Measurements from ENCODE around the gene NEDD4L. TPM values are rescaled to one million over a fixed set of nuclear protein-coding genes. Genes with fewer than 3 reads are reported as not detected.

NEDD4L gene
- total and polyA plus RNA-seq, 10 of the 15 experiments (the other 5 are each of a cell fraction or from before 2014, with no cell fraction given) = 7.4 to 24.0 (median 17.7) TPM

DNA sequence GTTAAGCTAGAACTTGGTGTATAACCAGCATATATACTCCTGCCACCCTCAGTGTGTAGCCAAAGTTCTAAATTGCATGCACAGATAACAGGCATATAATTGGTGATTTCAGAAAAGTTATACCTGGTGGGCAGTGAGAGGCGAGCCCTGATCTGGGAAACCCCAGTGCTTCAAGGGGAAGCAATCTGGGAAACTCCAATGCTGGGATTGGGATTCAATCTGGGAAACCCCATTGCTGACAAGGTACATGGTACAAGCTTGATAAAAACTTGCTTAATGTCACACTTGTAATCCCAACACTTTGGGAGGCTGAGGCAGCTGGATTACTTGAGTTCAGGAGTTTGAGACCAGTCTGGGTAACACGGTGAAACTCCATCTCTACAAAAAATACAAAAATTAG, 147.6 kb downstream of the NEDD4L start:
- intact Hi-C loops (cut with micrococcal nuclease; ENCODE audit: unreplicated experiment) = loop anchor here (10.0 kb wide), 1 partner anchor 303 kb away; no protein-coding TSS in a partner anchor
- no peaks in the 10 kb centered on the region for H3K79me2 ChIP-seq (ENCODE audit: control insufficient read depth, insufficient read depth, low read length)
- CTCF ChIA-PET = interaction anchor here (0.8 to 8.2 kb wide), 17 partner anchors 10 to 494 kb away, joined by 3 to 70 read pairs (median 4); no protein-coding TSS in a partner anchor

More for the DNA sequence above, 147.6 kb downstream of the NEDD4L start:
- ChIA-PET RAD21 (ENCODE audit: unreplicated experiment) (interaction anchor here (1.1 to 8.1 kb wide), 5 partner anchors 9 to 148 kb away, joined by 3 to 70 read pairs (median 6); partner anchors contain the start of gene NEDD4L), POLR2A (interaction anchor here (1.8 kb wide), 1 partner anchor 40 kb away, joined by 4 read pairs; no protein-coding TSS in a partner anchor), SMC1A (ENCODE audit: uncharacterized antibody, unreplicated experiment) (interaction anchor here (0.7 to 8.2 kb wide), 12 partner anchors 9 to 203 kb away, joined by 3 to 114 read pairs (median 4); no protein-coding TSS in a partner anchor)
- 80% methylated on average over 2 of the region's 2 CpGs for WGBS (ENCODE audit: insufficient coverage, insufficient replicate concordance, low lambda C conversion rate, missing lambda C conversion rate)
- no peak for ATAC-seq
- H3K4me3 ChIP-seq = no peak overlapping the region
- no peak for FAIRE-seq
- no peak overlapping the region for H3K4me2 ChIP-seq (ENCODE audit: control insufficient read depth, insufficient read depth)
- TF ChIP-seq CBX3 (IDR thresholded peaks at IDR 0.05; ENCODE audit: borderline replicate concordance, low read depth) (no peak), BCL11A (IDR thresholded peaks at IDR 0.05; ENCODE audit: low read depth, low read length) (no peak), CBX5 (IDR thresholded peaks at IDR 0.05; ENCODE audit: low read depth) (no peak), JUND (IDR thresholded peaks at IDR 0.05; ENCODE audit: low read depth, low read length) (no peak), ZNF217 (IDR thresholded peaks at IDR 0.05) (no peak), TCF7 (IDR thresholded peaks at IDR 0.05; ENCODE audit: borderline replicate concordance) (no peak)
- TF ChIP-seq, protein P1, sequence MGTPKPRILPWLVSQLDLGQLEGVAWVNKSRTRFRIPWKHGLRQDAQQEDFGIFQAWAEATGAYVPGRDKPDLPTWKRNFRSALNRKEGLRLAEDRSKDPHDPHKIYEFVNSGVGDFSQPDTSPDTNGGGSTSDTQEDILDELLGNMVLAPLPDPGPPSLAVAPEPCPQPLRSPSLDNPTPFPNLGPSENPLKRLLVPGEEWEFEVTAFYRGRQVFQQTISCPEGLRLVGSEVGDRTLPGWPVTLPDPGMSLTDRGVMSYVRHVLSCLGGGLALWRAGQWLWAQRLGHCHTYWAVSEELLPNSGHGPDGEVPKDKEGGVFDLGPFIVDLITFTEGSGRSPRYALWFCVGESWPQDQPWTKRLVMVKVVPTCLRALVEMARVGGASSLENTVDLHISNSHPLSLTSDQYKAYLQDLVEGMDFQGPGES (IDR thresholded peaks at IDR 0.05) = no peak
- TF ChIP-seq, protein P2, sequence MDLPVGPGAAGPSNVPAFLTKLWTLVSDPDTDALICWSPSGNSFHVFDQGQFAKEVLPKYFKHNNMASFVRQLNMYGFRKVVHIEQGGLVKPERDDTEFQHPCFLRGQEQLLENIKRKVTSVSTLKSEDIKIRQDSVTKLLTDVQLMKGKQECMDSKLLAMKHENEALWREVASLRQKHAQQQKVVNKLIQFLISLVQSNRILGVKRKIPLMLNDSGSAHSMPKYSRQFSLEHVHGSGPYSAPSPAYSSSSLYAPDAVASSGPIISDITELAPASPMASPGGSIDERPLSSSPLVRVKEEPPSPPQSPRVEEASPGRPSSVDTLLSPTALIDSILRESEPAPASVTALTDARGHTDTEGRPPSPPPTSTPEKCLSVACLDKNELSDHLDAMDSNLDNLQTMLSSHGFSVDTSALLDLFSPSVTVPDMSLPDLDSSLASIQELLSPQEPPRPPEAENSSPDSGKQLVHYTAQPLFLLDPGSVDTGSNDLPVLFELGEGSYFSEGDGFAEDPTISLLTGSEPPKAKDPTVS (IDR thresholded peaks at IDR 0.05; ENCODE audit: low read depth, low read length) = no peak
- H3K27me3 ChIP-seq (replicated peaks in 1 of 2; ENCODE audit: control insufficient read depth in 2 of 2, insufficient read depth in 2 of 2, low read length in 1 of 2) = no peaks in the 10 kb centered on the region
- DNase-seq (ENCODE audit: low read depth, low spot score) = no peak
- H3K9ac ChIP-seq (ENCODE audit: control insufficient read depth, insufficient read depth, low read length) = no peak overlapping the region
- no peaks in the 10 kb centered on the region for H3K9me3 ChIP-seq (replicated peaks; ENCODE audit: control insufficient read depth, insufficient read depth, low read length)
- no peak overlapping the region for H3K27ac ChIP-seq (ENCODE audit: control insufficient read depth, insufficient read depth)
- no TSS peak for BruUV-seq (replicated peaks)
- H2AFZ ChIP-seq (ENCODE audit: control insufficient read depth, low read depth, low read length) = no peak overlapping the region
- in situ Hi-C loops (cut with MboI) = no loop called here
- H3K36me3 ChIP-seq (ENCODE audit: control insufficient read depth in 2 of 2, insufficient read depth in 2 of 2, low read length in 1 of 2) = no peaks in the 10 kb centered on the region
- no peaks in the 10 kb centered on the region for H3K4me1 ChIP-seq (ENCODE audit: control insufficient read depth, insufficient read depth, low read length)
- H4K20me1 ChIP-seq (ENCODE audit: control insufficient read depth, insufficient read depth) = no peaks in the 10 kb centered on the region
